Measurements from ENCODE around the gene APBA3. TPM values are rescaled to one million over a fixed set of nuclear protein-coding genes. Genes with fewer than 3 reads are reported as not detected.

The APBA3 gene
- total RNA-seq, 3 donors from 2014 or later = 18.9 to 23.0 (median 19.2) TPM

- Histone ChIP-seq H3K36me3 (ENCODE audit: low read depth) (no peaks in the 10 kb centered on the region), H3K4me3 (peak overlapping the region; percentile 30), H3K4me1 (ENCODE audit: low read depth) (peaks cover 56% of the 10 kb centered on the region), H3K9me3 (no peaks in the 10 kb centered on the region)
- ATAC-seq (no peak), DNase-seq (no peak)
- TF ChIP-seq CTCF (IDR thresholded peaks at IDR 0.05) = no peak
- intact Hi-C loops (cut with DNase I, micrococcal nuclease) = no loop called here
Observed at GRCh38 chr19:3721887-3722442, 39.5 kb downstream of the APBA3 start.

- peaks cover 50% of the 10 kb centered on the region for H3K4me1 ChIP-seq (ENCODE audit: low read depth)
- intact Hi-C loops (cut with DNase I, micrococcal nuclease) = no loop called here
Observed at GRCh38 chr19:3721131-3721886, 40.2 kb downstream of the APBA3 start.

GRCh38 chr19:3720349-3720917, 41.1 kb downstream of the APBA3 start:
- DNase-seq (peak; percentile 90 to 93 (median 92)), ATAC-seq (peak; percentile 74)
- Histone ChIP-seq H3K9me3 (no peaks in the 10 kb centered on the region), H3K4me1 (ENCODE audit: low read depth) (peaks cover 52% of the 10 kb centered on the region), H3K36me3 (ENCODE audit: low read depth) (no peaks in the 10 kb centered on the region), H3K4me3 (peak overlapping the region; percentile 30)
- TF ChIP-seq CTCF (IDR thresholded peaks at IDR 0.05) = no peak
- intact Hi-C loops (cut with DNase I, micrococcal nuclease) = no loop called here

More at GRCh38 chr19:3721131-3721886, 40.2 kb downstream of the APBA3 start:
- DNase-seq = peak; percentile 96 to 99 (median 97)
- TF ChIP-seq CTCF (IDR thresholded peaks at IDR 0.05) = no peak
- peak overlapping the region; percentile 30 for H3K4me3 ChIP-seq
- H3K9me3 ChIP-seq = no peaks in the 10 kb centered on the region
- no peaks in the 10 kb centered on the region for H3K36me3 ChIP-seq (ENCODE audit: low read depth)
- peak; percentile 83 for ATAC-seq

GRCh38 chr19:3719868-3720267, 41.6 kb downstream of the APBA3 start:
- ATAC-seq (no peak), DNase-seq (no peak)
- intact Hi-C loops (cut with DNase I, micrococcal nuclease) = no loop called here
- Histone ChIP-seq H3K9me3 (no peaks in the 10 kb centered on the region), H3K36me3 (ENCODE audit: low read depth) (no peaks in the 10 kb centered on the region), H3K4me3 (no peak overlapping the region), H3K4me1 (ENCODE audit: low read depth) (peaks cover 47% of the 10 kb centered on the region)
- TF ChIP-seq CTCF (IDR thresholded peaks at IDR 0.05) = no peak

- ATAC-seq = no peak
- no peak overlapping the region for H3K4me3 ChIP-seq
- intact Hi-C loops (cut with DNase I, micrococcal nuclease) = no loop called here
- H3K9me3 ChIP-seq = no peaks in the 10 kb centered on the region
- H3K4me1 ChIP-seq (ENCODE audit: low read depth) = peaks cover 43% of the 10 kb centered on the region
- DNase-seq = no peak
- no peak for TF ChIP-seq CTCF (IDR thresholded peaks at IDR 0.05)
- H3K36me3 ChIP-seq (ENCODE audit: low read depth) = no peaks in the 10 kb centered on the region
Observed at GRCh38 chr19:3716147-3716668, 45.3 kb downstream of the APBA3 start.

Data from mucosa of descending colon (tissue), 3 donors.